Neuronal stem cell (in vitro differentiated cells): ENCODE results near the gene DEFB114.

Experiments
- DNase-seq: peaks from one replicate; pipeline ENCODE4 v3.0.0-alpha.2; 2013; ENCODE audit warnings: low spot score
- H2AFZ ChIP-seq: one replicate; pipeline ENCODE4 v1.6.1; 2013; ENCODE audit warnings: mild to moderate bottlenecking, low read length, inconsistent platforms
- H2AK5ac ChIP-seq: 2 replicates; pipeline ENCODE4 v1.6.1; 2013; ENCODE audit warnings: low read depth, mild to moderate bottlenecking, inconsistent platforms, low read length, moderate library complexity, mixed read lengths
- H2BK120ac ChIP-seq: 2 replicates; pipeline ENCODE4 v1.6.1; 2013; ENCODE audit warnings: low read depth, mild to moderate bottlenecking, inconsistent platforms, low read length, moderate library complexity, mixed read lengths
- H2BK12ac ChIP-seq: one replicate; pipeline ENCODE4 v1.6.1; 2013; ENCODE audit warnings: low read length, inconsistent platforms
- H2BK15ac ChIP-seq: 2 replicates; pipeline ENCODE4 v1.6.1; 2013; ENCODE audit warnings: mild to moderate bottlenecking, low read length, inconsistent platforms, mixed read lengths
- H2BK5ac ChIP-seq: one replicate; pipeline ENCODE4 v1.6.1; 2013; ENCODE audit warnings: inconsistent platforms, mild to moderate bottlenecking, low read length, moderate library complexity
- H3K14ac ChIP-seq: one replicate; pipeline ENCODE4 v1.6.1; 2013; ENCODE audit warnings: low read length, inconsistent platforms
- H3K18ac ChIP-seq: 2 replicates; pipeline ENCODE4 v1.6.1; 2013; ENCODE audit warnings: low read length, inconsistent platforms
- H3K23ac ChIP-seq: 2 replicates; pipeline ENCODE4 v1.6.1; 2013; ENCODE audit warnings: low read depth, mild to moderate bottlenecking, mixed read lengths, low read length, inconsistent platforms; ENCODE audit not compliant: poor library complexity
- H3K27ac ChIP-seq: replicated peaks from 3 replicates; pipeline ENCODE4 v1.5.1; 2013; ENCODE audit warnings: low read length, inconsistent platforms
- H3K27me3 ChIP-seq, 3 experiments: 2 replicates each; pipeline ENCODE4 v1.6.1; 2013; ENCODE audit warnings: low read length in 3 of 3, mild to moderate bottlenecking in 2 of 3, inconsistent platforms in 1 of 3, low read depth in 1 of 3, mixed read lengths in 1 of 3, moderate library complexity in 1 of 3; ENCODE audit not compliant: control insufficient read depth in 3 of 3, insufficient read depth in 3 of 3
- H3K36me3 ChIP-seq, 2 donors: replicated peaks in 1 of 2; 2 replicates each; pipeline ENCODE4 v1.6.1; 2013; ENCODE audit warnings: low read length in 2 of 2; ENCODE audit not compliant: control insufficient read depth in 2 of 2, insufficient read depth in 2 of 2
- H3K4ac ChIP-seq: 2 replicates; pipeline ENCODE4 v1.6.1; 2013; ENCODE audit warnings: inconsistent platforms, mild to moderate bottlenecking, low read length, moderate library complexity
- H3K4me1 ChIP-seq, 2 donors: 1 replicate in 1 of 2; 2 replicates in 1 of 2; pipeline ENCODE4 v1.6.1; 2013; ENCODE audit warnings: low read length in 2 of 2, low read depth in 1 of 2; ENCODE audit not compliant: control insufficient read depth in 2 of 2, insufficient read depth in 1 of 2
- H3K4me2 ChIP-seq: one replicate; pipeline ENCODE4 v1.6.1; 2013; ENCODE audit warnings: mild to moderate bottlenecking, low read length, inconsistent platforms; ENCODE audit not compliant: insufficient read depth, poor library complexity, severe bottlenecking
- H3K4me3 ChIP-seq, 2 donors: 2 replicates each; pipeline ENCODE4 v1.5.1; 2013; ENCODE audit warnings: low read length in 2 of 2, mild to moderate bottlenecking in 2 of 2, inconsistent platforms in 1 of 2, moderate library complexity in 1 of 2
- H3K79me1 ChIP-seq: one replicate; pipeline ENCODE4 v1.6.1; 2013; ENCODE audit warnings: low read depth, mild to moderate bottlenecking, inconsistent platforms, low read length, moderate library complexity
- H3K9ac ChIP-seq: one replicate; pipeline ENCODE4 v1.6.1; 2013; ENCODE audit warnings: mild to moderate bottlenecking, low read depth, low read length, inconsistent platforms; ENCODE audit not compliant: poor library complexity
- H3K9me3 ChIP-seq, 2 donors: replicated peaks in 1 of 2; 2 replicates each; pipeline versions ENCODE3 to v1.6.1; 2013; ENCODE audit warnings: low read length in 2 of 2, mild to moderate bottlenecking in 2 of 2, inconsistent platforms in 1 of 2, low read depth in 1 of 2, mixed read lengths in 1 of 2, moderate library complexity in 1 of 2; ENCODE audit not compliant: control insufficient read depth in 2 of 2, insufficient read depth in 1 of 2
- H4K8ac ChIP-seq: one replicate; pipeline ENCODE4 v1.6.1; 2013; ENCODE audit warnings: low read depth, mild to moderate bottlenecking, inconsistent platforms, low read length, moderate library complexity
- H4K91ac ChIP-seq: one replicate; pipeline ENCODE4 v1.6.1; 2013; ENCODE audit warnings: low read length, low read depth, mild to moderate bottlenecking, inconsistent platforms; ENCODE audit not compliant: poor library complexity
- WGBS, 2 donors: extraction: QIAGEN DNeasy Blood & Tissue Kit; methylation state at CpG; one replicate each; pipeline ENCODE4 v1.1.7; 2013; ENCODE audit warnings: missing lambda C conversion rate in 2 of 2, mixed read lengths in 1 of 2; ENCODE audit not compliant: insufficient read length in 2 of 2, insufficient replicate concordance in 1 of 2; ENCODE audit errors: extremely low coverage in 2 of 2; 5-methylcytosine and 5-hydroxymethylcytosine counted together

Gene DEFB114

GRCh38 chr6:49980898-49981297 is 16.9 kb upstream of the DEFB114 start:
- Histone ChIP-seq H3K27ac (no peak overlapping the region), H3K27me3 (no peaks in the 10 kb centered on the region), H2BK12ac (no peak overlapping the region), H2AK5ac (no peak overlapping the region), H3K4ac (no peak overlapping the region), H3K18ac (no peak overlapping the region), H3K4me2 (no peak overlapping the region), H4K91ac (no peak overlapping the region), H2BK120ac (no peak overlapping the region), H3K36me3 (no peaks in the 10 kb centered on the region), H3K23ac (no peak overlapping the region), H4K8ac (no peak overlapping the region), H3K4me3 (no peak overlapping the region), H2AFZ (no peak overlapping the region), H2BK5ac (no peak overlapping the region), H2BK15ac (no peak overlapping the region), H3K4me1 (no peaks in the 10 kb centered on the region), H3K9me3 (no peaks in the 10 kb centered on the region), H3K14ac (no peak overlapping the region), H3K9ac (no peak overlapping the region), H3K79me1 (no peaks in the 10 kb centered on the region)
- no CpG with 5 or more reads among the region's 1 CpG for WGBS, 2 donors
- DNase-seq, result no peak

GRCh38 chr6:49979584-49979983 is 15.6 kb upstream of the DEFB114 start:
- Histone ChIP-seq H2AFZ (no peak overlapping the region), H3K79me1 (no peaks in the 10 kb centered on the region), H3K18ac (no peak overlapping the region), H2BK5ac (no peak overlapping the region), H2BK15ac (no peak overlapping the region), H4K8ac (no peak overlapping the region), H4K91ac (no peak overlapping the region), H3K36me3 (no peaks in the 10 kb centered on the region), H2BK120ac (no peak overlapping the region), H2AK5ac (no peak overlapping the region), H3K9me3 (no peaks in the 10 kb centered on the region), H2BK12ac (no peak overlapping the region), H3K27me3 (no peaks in the 10 kb centered on the region), H3K4me2 (no peak overlapping the region), H3K4me3 (no peak overlapping the region), H3K23ac (no peak overlapping the region), H3K27ac (no peak overlapping the region), H3K4me1 (no peaks in the 10 kb centered on the region), H3K14ac (no peak overlapping the region), H3K4ac (no peak overlapping the region), H3K9ac (no peak overlapping the region)
- no peak for DNase-seq
- no CpG with 5 or more reads among the region's 4 CpGs for WGBS, 2 donors

GRCh38 chr6:49978332-49979226 is 14.6 kb upstream of the DEFB114 start:
- H2BK15ac ChIP-seq, result no peak overlapping the region
- no peak overlapping the region for H4K91ac ChIP-seq
- no peak overlapping the region for H2BK12ac ChIP-seq
- H3K9me3 ChIP-seq, result no peaks in the 10 kb centered on the region
- no peak overlapping the region for H3K9ac ChIP-seq
- H3K4ac ChIP-seq, result no peak overlapping the region
- no peak overlapping the region for H4K8ac ChIP-seq
- DNase-seq, result no peak
- no peaks in the 10 kb centered on the region for H3K4me1 ChIP-seq
- H2AK5ac ChIP-seq, result no peak overlapping the region
- no peaks in the 10 kb centered on the region for H3K27me3 ChIP-seq
- H3K36me3 ChIP-seq, result no peaks in the 10 kb centered on the region
- no peaks in the 10 kb centered on the region for H3K79me1 ChIP-seq
- WGBS, 2 donors, result no CpG with 5 or more reads among the region's 3 CpGs
- no peak overlapping the region for H2BK5ac ChIP-seq
- H2AFZ ChIP-seq, result no peak overlapping the region
- no peak overlapping the region for H3K4me2 ChIP-seq
- H3K23ac ChIP-seq, result no peak overlapping the region
- H2BK120ac ChIP-seq, result no peak overlapping the region
- no peak overlapping the region for H3K4me3 ChIP-seq
- H3K27ac ChIP-seq, result no peak overlapping the region
- no peak overlapping the region for H3K18ac ChIP-seq
- no peak overlapping the region for H3K14ac ChIP-seq

- Histone ChIP-seq H3K23ac (no peak within 1 kb of the TSS), H2BK120ac (no peak within 1 kb of the TSS), H2AFZ (no peak within 1 kb of the TSS), H4K91ac (no peak within 1 kb of the TSS), H2BK12ac (no peak within 1 kb of the TSS), H3K4ac (no peak within 1 kb of the TSS), H3K4me2 (no peak within 1 kb of the TSS), H3K18ac (no peak within 1 kb of the TSS), H3K79me1 (no peaks in the 10 kb centered on the region), H3K4me1 (no peaks in the 10 kb centered on the region), H3K27me3 (no peaks in the 10 kb centered on the region), H2AK5ac (no peak within 1 kb of the TSS), H3K4me3 (no peak within 1 kb of the TSS), H3K27ac (no peak within 1 kb of the TSS), H2BK5ac (no peak within 1 kb of the TSS), H3K36me3 (no peaks in the 10 kb centered on the region), H3K9ac (no peak within 1 kb of the TSS), H4K8ac (no peak within 1 kb of the TSS), H3K9me3 (no peaks in the 10 kb centered on the region), H2BK15ac (no peak within 1 kb of the TSS), H3K14ac (no peak within 1 kb of the TSS)
- DNase-seq, result no peak
- WGBS, 2 donors, result no CpG with 5 or more reads among the region's 2 CpGs
These were observed 5.6 kb upstream of the DEFB114 start, which contains the start of gene DEFB113 for GRCh38 chr6:49969605-49970004. Gene DEFB113, minus strand, starts transcription at chr6:49969625. Its CDS starts 0 bp downstream, at chr6:49969625.
